Measurements from ENCODE around the gene WDFY2.
A peak's percentile ranks its signal among the peaks of the same experiment; 100 is the strongest.
"Not testable (repeated sequence)": the region's sequence is repeated elsewhere in the genome, so short reads cannot be mapped to it uniquely, and the experiment has no call there.

Gene WDFY2

DNA sequence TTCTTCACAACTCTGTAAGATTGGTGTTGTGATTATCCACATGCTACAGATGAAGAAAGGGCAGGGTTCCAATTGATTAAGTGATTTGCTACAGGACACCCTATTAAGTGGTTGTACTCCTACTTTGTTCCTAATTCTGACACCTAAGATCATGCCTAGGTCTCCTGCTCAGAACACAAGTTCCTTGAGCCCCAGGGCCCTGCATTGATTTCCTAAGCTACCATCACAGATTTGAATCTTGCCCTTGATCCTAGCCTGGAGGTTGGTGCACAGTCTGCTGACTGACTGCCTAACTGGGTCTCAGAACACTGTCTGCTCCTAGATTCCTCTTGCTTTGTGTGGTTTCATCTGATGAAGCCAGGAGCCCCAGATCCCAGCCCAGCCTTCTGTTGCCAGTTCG, 19.6 kb upstream of the WDFY2 start:
- no peak for DNase-seq

DNA sequence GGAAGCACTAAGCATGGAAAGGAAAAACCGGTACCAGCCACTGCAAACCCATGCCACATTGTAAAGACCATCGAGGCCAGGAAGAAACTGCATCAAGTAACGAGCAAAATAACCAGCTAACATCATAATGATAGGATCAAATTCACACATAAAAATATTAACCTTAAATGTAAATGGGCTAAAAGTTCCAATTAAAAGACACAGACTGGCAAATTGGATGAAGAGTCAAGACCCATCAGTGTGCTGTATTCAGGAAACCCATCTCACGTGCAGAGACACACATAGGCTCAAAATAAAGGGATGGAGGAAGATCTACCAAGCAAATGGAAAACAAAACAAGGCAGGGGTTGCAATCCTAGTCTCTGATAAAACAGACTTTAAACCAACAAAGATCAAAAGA, 15.3 kb upstream of the WDFY2 start:
- DNase-seq: not testable (repeated sequence)

DNA sequence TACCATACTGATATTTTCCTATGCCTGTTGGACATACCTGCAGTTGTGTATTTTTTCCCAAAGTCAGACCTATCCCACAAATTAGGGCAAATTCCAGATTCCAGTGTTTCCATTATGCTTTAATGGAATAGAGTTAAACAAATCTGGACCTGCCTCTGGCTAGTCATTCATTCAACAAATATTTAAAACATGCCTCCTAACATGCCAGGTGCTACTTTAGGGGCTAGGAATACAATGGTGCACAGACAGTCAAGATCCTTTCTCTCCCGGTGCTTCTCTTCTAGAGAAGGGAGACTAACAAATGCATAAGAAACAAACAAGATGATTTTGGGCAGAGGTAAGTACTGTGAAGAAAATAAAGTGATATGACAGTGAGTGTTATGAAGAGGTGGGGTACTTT, 7.5 kb upstream of the WDFY2 start:
- no peak for DNase-seq

DNA sequence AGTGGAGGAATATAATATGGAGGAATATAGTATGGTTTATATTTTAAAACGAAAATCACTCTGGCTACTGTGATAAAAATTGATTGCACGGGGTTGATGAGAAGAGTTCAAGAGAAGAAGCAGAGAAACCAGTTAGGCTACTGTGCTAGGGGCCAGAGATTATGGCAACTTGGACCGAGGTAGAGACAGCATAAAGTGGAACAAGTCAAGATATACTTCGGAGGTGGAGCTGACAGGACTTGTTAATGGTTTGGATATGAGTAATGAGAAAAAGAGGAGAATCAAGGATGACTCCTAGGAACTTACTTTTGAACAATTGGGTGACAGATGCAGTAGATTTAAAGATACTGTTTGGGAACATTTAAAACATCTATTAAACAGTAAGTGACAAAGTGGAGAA, 6.6 kb upstream of the WDFY2 start:
- no peak for DNase-seq

DNA sequence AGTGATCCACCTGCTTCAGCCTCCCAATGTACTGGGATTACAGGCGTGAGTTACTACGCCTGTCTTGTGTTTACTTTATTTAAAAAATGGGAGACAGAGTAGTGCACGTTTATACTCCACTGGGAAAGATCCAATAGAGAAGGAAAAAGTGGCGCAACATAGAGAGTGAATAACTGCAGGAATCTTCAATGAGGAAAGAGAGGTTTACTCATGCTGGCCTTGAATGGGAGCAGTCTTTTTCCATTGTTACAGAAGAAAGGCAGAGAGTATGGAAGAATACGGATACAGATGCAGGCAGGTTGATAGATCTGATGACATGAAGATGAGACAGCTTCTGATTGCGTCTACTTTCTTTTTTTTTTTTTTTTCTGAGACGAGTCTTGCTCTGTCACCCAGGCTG, 4.6 kb upstream of the WDFY2 start:
- DNase-seq: no peak

DNA sequence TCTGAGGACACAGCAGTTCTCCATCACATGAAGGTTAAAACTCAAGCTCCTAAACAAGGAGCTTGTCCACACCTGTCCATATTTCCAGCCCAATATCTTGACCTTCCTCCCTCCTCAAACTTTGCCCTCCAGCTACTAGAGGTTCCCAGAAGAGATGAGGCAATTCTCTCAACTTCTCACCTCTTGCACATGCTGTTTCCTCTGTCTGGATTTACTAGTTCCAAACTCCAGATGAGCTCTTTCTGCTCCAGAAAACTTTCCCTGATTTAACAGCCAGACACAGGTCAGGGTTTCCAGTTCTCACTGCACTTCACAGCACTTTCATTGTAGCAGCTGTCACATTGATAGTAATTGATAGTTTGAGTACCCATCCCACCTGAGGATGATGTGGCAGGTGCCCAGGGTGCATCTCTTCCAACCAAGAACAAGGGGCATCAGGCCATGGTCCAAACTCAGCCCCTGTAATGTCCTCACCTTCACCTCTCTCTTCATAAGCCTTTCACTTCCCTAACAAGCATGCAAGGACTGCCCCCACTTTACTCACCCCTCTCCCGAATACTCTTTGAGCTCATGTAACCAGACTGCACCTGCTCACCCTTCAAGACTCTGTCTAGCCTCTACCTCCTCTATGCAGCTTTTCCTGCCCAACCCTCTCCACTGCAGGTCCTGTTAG, 3.0 kb upstream of the WDFY2 start:
- DNase-seq: no peak

- no peak for DNase-seq
Measured at GRCh38 chr13:51583469-51583874, 790 bp upstream of the WDFY2 start.

DNA sequence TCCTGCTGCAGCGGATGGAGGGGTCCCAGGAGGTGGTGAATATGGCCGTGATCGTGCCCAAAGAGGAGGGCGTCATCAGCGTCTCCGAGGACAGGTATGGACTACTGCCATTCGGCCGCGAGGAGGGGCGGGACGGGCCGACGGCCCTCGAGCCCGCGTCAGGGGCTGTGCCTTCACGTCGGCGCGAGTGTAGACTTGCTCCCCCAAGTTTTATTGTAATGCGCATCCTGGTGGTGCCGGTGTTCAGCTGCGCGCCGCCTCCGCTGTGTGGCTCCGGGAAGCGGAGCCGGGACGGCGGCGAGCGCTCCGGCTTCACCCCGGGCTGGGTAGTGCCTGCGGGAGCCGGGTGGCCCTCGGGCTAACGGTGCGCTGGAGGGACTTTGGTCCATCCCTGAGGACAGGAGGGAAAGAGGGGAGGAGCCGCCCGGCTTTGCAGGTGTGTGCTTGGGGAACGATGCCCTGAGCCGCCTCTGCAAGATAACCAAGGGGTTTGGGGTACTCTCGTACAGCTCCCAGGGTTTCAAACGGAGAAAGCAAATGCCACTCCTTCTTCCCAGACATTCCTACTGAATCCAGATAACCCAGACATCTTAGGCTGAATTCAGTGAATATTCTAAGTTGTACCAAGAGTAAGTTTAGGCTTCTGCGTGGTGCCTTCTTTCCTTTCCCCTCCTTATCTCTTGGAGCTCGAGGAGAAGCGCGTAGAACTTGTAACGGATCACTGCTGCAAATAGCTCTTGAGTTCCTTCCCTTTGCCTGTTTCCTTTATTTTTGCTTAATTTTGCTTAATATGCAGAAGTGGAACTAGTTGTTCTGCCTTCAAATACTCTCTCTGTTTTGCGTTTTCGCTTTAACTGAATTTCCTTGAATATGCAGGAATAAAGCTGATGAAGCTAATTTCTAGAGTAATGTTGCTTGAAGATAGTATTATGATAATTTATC, 740 bp downstream of the WDFY2 start:
- DNase-seq: peak; percentile 73

- no peak for DNase-seq
Measured at GRCh38 chr13:51585696-51586095, 1.4 kb downstream of the WDFY2 start.

GRCh38 chr13:51587372-51587771, 3.1 kb downstream of the WDFY2 start:
- no peak for DNase-seq

DNA sequence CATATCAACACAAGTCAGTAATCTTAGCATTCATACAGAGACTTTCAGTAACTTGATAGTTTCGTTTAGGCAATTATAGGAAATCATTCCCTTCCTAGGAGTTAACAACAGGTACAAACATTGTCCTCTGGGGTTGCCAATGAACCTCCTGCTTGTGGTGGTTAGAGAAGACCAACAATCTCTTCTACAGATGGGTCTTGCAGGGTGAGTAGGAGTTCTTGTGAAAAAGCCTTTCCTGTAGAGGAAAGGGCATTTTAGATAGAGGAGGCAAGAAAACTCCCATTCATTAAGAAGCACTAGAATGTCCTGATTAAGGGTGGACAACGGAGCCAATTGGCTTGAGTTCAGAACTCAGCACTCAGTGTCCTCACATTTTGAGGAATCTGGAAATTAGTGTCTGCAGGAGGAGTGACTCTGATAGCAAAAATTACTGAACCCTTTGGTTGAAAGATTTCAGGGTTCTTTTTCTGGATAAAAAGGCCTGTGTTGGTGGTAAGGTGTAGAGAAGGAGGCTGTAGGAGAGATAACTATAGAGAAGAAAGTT, 4.2 kb downstream of the WDFY2 start:
- DNase-seq: no peak

GRCh38 chr13:51589793-51590192, 5.5 kb downstream of the WDFY2 start:
- DNase-seq: no peak

GRCh38 chr13:51590231-51590970, 6.1 kb downstream of the WDFY2 start:
- no peak for DNase-seq

- peak; percentile 30 for DNase-seq
Measured at GRCh38 chr13:51590971-51591627, 6.8 kb downstream of the WDFY2 start.

GRCh38 chr13:51591938-51592337, 7.7 kb downstream of the WDFY2 start:
- not testable (repeated sequence) for DNase-seq

DNA sequence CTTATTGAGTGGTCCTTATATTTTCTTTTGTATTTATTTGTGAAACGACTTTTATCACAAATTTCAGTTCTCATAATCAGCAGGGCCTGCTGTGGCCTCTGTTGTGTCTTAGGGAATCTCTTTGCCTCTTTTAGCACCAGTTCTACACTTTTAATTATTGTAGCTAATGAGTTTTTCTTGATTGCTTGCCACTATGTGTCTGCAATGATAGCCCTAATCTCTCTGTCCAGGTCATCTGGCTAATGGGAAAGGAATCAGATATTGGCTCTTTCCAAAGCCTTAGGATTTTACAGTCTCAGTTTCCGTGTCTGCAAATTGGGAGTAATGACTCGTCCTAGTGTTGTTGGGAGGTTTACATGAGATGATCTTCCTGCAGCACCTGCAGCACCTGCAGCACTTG, 10.2 kb downstream of the WDFY2 start:
- DNase-seq: no peak

DNA sequence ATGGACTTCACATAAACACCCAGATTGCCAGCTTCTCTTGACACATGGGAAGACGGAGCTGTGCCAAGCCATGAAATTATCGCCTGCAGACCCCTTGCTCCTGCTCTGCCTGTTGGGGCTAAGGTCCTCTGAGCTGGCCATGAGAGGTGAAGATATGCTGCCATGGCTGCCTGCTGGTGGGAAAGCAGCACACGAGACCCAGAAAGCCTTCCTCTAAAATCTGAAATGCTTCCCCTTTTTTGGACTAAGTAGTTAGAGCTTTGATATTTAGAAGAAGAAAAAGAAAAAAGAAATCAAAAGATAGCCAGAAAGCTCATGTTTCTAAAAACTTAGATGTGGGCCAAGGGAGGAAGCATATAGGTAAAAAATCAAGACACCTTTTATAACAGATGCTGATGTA, 11.2 kb downstream of the WDFY2 start:
- no peak for DNase-seq

DNA sequence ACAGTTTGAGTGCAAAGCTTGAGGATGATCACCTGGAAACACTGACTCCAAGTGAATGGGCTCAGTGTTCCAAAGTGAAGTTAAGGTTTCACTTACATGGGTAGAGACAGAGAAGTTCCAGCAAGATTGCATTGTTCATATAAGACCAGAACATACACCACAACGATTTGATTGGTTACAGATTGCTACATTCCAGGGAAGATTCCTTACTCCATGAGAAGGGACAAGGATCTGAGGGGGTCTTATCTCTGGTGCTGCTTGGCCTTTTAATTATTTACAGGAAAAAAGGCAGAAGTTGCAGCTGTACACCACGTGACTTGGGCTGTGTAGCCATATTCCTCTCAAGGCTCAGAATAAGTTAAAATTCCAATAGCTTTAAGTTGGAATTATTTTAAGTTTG, 12.3 kb downstream of the WDFY2 start:
- DNase-seq: no peak

- DNase-seq: no peak
Measured at GRCh38 chr13:51599444-51600176, 15.3 kb downstream of the WDFY2 start.

DNA sequence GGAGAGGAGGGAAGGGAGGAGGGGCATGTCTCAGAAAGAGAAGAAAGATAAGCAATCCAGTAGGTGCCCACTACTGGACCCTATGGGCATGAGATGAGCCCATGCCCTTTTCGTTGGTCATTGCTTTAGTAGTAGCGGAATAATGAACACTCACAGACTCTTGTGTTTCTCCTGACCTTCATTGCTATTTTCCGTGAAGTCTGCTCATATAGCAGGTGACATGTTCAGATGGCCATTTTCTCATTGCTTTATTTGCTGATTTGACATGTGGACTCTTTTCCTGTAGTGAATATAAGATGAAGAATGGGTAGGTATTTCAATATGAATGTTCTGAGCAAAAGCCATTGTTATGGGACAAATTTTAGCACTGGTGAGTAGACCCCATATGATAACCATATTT, 16.4 kb downstream of the WDFY2 start:
- DNase-seq: no peak

GRCh38 chr13:51601601-51602565, 17.6 kb downstream of the WDFY2 start:
- peak; percentile 25 for DNase-seq

Measured in NCI-H69 (cell line).